ENCODE measurements around the gene CSAG2.

CSAG2 gene

GRCh38 chrX:152663086-152663485 is 46.0 kb downstream of the CSAG2 start:
- no peak for DNase-seq (ENCODE audit: low spot score)

- DNase-seq (ENCODE audit: low spot score), result no peak
Measured at GRCh38 chrX:152658302-152658701, 50.8 kb downstream of the CSAG2 start.

Measured in SK-N-DZ (cell line).